ENCODE results near the gene TTC4. TPM values are rescaled to one million over a fixed set of nuclear protein-coding genes. Genes with fewer than 3 reads are reported as not detected.

The TTC4 gene
- total RNA-seq, 1 experiment from 2014 or later = 30.8 TPM

DNA sequence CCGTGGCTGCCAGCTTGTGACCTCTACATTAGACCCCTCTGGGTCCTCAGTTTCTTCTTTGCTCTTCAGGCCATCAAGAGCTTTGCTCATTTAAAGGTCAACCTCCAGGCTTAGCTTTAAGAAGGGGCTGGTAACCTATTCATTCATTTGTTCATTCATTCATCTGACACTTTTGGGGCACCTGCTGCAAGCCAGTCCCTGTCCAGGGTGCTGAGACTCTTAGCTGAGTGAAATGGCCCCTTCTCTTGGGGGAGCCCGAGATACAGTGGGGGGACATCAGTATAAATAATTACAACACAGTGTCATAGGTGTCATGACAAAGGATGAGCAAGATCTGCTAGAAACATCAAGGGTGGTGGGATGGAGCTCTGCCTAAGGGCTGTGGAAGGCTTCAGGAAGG lies 10.5 kb upstream of the TTC4 start:
- H4K8ac ChIP-seq (replicated peaks; ENCODE audit: insufficient read length, low read depth, low read length) = no peak overlapping the region
- Mint-ChIP-seq H3K27ac (no peak overlapping the region), H3K27me3 (ENCODE audit: low read depth) (peaks cover 36% of the 10 kb centered on the region), H3K4me3 (no peak overlapping the region), H3K4me1 (peaks cover 6 to 7% of the 10 kb centered on the region in 2 experiments), H3K36me3 (ENCODE audit: insufficient read depth in 1 of 3, low read depth in 3 of 3) (no peaks in the 10 kb centered on the region), H3K9me3 (no peaks in the 10 kb centered on the region)
- no peak overlapping the region for H2BK20ac ChIP-seq (ENCODE audit: low read depth, low read length, poor library complexity, severe bottlenecking)
- no peak overlapping the region for H3K4ac ChIP-seq (ENCODE audit: low read depth, low read length)
- no peak overlapping the region for H3K23ac ChIP-seq (ENCODE audit: insufficient read length, low read depth, low read length)
- H3K18ac ChIP-seq (ENCODE audit: insufficient read length, low read depth, low read length) = no peak overlapping the region
- no peaks in the 10 kb centered on the region for H3K79me1 ChIP-seq (ENCODE audit: insufficient read depth, low read depth, low read length, poor library complexity, severe bottlenecking)
- no peak overlapping the region for H2BK12ac ChIP-seq (ENCODE audit: insufficient read length, low read depth, low read length)
- no peaks in the 10 kb centered on the region for H4K20me1 ChIP-seq (ENCODE audit: control insufficient read depth, insufficient read depth, insufficient read length)
- no peak overlapping the region for H3K4me2 ChIP-seq (ENCODE audit: insufficient read depth, insufficient read length, low read length)
- no peak overlapping the region for H3K14ac ChIP-seq (ENCODE audit: insufficient read depth, low read length)
- no peak overlapping the region for H3K9ac ChIP-seq (ENCODE audit: extremely low read depth, insufficient read length, low read length)
- no peak overlapping the region for H2BK5ac ChIP-seq (ENCODE audit: insufficient read length, low read length)
- H4K5ac ChIP-seq (ENCODE audit: insufficient read length, low read depth, low read length) = no peak overlapping the region
- H2AK5ac ChIP-seq (ENCODE audit: insufficient read length, low read length) = no peak overlapping the region
- DNase-seq = no peak
- no peak overlapping the region for H2BK120ac ChIP-seq (ENCODE audit: low read depth, low read length, poor library complexity, severe bottlenecking)
- no peaks in the 10 kb centered on the region for H3K4me1 ChIP-seq (ENCODE audit: insufficient read depth, low read length)
- H3K27ac ChIP-seq (ENCODE audit: insufficient read length, low read depth, low read length) = no peak overlapping the region
- no peaks in the 10 kb centered on the region for H3K9me3 ChIP-seq (ENCODE audit: control insufficient read depth, low read depth, low read length)
- no peaks in the 10 kb centered on the region; the same call in 1 of the 2 replicates for H3K27me3 ChIP-seq (ENCODE audit: insufficient read depth, low read length)
- WGBS (ENCODE audit: extremely low coverage, insufficient read length, low lambda C conversion rate) = no CpG with 5 or more reads among the region's 2 CpGs
- no peak overlapping the region for H4K91ac ChIP-seq (ENCODE audit: insufficient read length, low read depth, low read length)
- H3K56ac ChIP-seq (ENCODE audit: insufficient read length, low read depth, low read length) = no peak overlapping the region
- no peak overlapping the region for H3T11ph ChIP-seq (ENCODE audit: low read length)
- TF ChIP-seq CTCF (conservative IDR thresholded peaks at IDR 0.05) = no peak
- H3K23me2 ChIP-seq (ENCODE audit: insufficient read length, low read depth, low read length, poor library complexity, severe bottlenecking) = no peaks in the 10 kb centered on the region
- no peak overlapping the region for H2AFZ ChIP-seq (ENCODE audit: low read length)
- H3K79me2 ChIP-seq (ENCODE audit: insufficient read depth, low read length) = no peaks in the 10 kb centered on the region
- H2BK15ac ChIP-seq (ENCODE audit: low read depth, low read length) = no peak overlapping the region
